SK-N-SH (cell line): ENCODE measurements around the gene USP2. TPM values are rescaled to one million over a fixed set of nuclear protein-coding genes. Genes with fewer than 3 reads are reported as not detected.

Experiments
- CTCF ChIA-PET: fragments of 300-600, 350-600 bp; formaldehyde crosslinking; extraction: SDS; loops from one replicate; lab custom pipeline; 2021; lab: Yijun Ruan, JAX
- POLR2A ChIA-PET: fragments of 350-600 bp; sonication (Branson Sonifier 250); formaldehyde crosslinking; extraction: SDS; loops from one replicate; lab custom pipeline; 2020; ENCODE audit warnings: antibody characterized with exemption, inconsistent platforms; lab: Yijun Ruan, JAX
- DNase-seq: peaks from one replicate; pipeline ENCODE4 v3.0.0; 2012
- H2AFZ ChIP-seq: fragments of 200-600 bp; sonication (generic); 2 replicates; pipeline ENCODE4 v1.8.1; 2016; ENCODE audit warnings: antibody characterized with exemption, mild to moderate bottlenecking, low read depth
- H3F3A ChIP-seq: fragments of 200-600 bp; sonication (generic); replicated peaks from 2 replicates; pipeline ENCODE3; 2016; ENCODE audit warnings: antibody characterized with exemption, mild to moderate bottlenecking; ENCODE audit not compliant: insufficient read depth
- H3K27ac ChIP-seq, 2 experiments: fragments of 200-500 bp in 1 of 2; fragments of 200-600 bp in 1 of 2; sonication (Bioruptor generic) in 1 of 2; sonication (generic), shearing (Covaris generic) in 1 of 2; 2 replicates each; pipeline versions ENCODE4 v1.5.1 to v1.6.1; 2014 to 2016; ENCODE audit warnings: low read depth in 2 of 2, inconsistent platforms in 1 of 2, low read length in 1 of 2, mild to moderate bottlenecking in 1 of 2, mixed read lengths in 1 of 2
- H3K27me3 ChIP-seq: fragments of 200-600 bp; sonication (generic), shearing (Covaris generic); 2 replicates; pipeline ENCODE4 v1.6.1; 2016; ENCODE audit warnings: mixed run types; ENCODE audit not compliant: insufficient read depth
- H3K36me3 ChIP-seq, 2 experiments: fragments of 200-500 bp in 1 of 2; fragments of 200-600 bp in 1 of 2; sonication (Bioruptor generic) in 1 of 2; sonication (generic) in 1 of 2; replicated peaks in 1 of 2; 2 replicates each; pipeline versions ENCODE3 to v1.5.1; 2014 to 2016; ENCODE audit warnings: low read length in 1 of 2, mild to moderate bottlenecking in 1 of 2; ENCODE audit not compliant: insufficient read depth in 2 of 2, control insufficient read depth in 1 of 2
- H3K4me1 ChIP-seq, 2 experiments: fragments of 200-500 bp in 1 of 2; fragments of 200-600 bp in 1 of 2; sonication (Bioruptor generic) in 1 of 2; sonication (generic), shearing (Covaris generic) in 1 of 2; 2 replicates each; pipeline versions ENCODE4 v1.5.1 to v1.6.1; 2014 to 2016; ENCODE audit warnings: low read depth in 1 of 2, low read length in 1 of 2, mixed run types in 1 of 2; ENCODE audit not compliant: insufficient read depth in 2 of 2, control insufficient read depth in 1 of 2
- H3K4me2 ChIP-seq: fragments of 200-600 bp; sonication (generic), shearing (Covaris generic); 2 replicates; pipeline ENCODE4 v1.6.1; 2017; ENCODE audit warnings: mixed run types
- H3K4me3 ChIP-seq, 2 experiments: fragments of 200-500 bp in 1 of 2; fragments of 200-600 bp in 1 of 2; sonication (Bioruptor generic) in 1 of 2; sonication (generic), shearing (Covaris generic) in 1 of 2; 2 replicates each; pipeline versions ENCODE4 v1.5.1 to v1.8.1; 2014 to 2016; ENCODE audit warnings: low read depth in 2 of 2, inconsistent platforms in 1 of 2, low read length in 1 of 2, mild to moderate bottlenecking in 1 of 2, mixed read lengths in 1 of 2, moderate library complexity in 1 of 2
- H3K79me2 ChIP-seq: fragments of 200-600 bp; sonication (generic); 2 replicates; pipeline ENCODE4 v1.8.1; 2017; ENCODE audit warnings: mild to moderate bottlenecking; ENCODE audit not compliant: insufficient read depth
- H3K9ac ChIP-seq: fragments of 200-600 bp; sonication (generic); 2 replicates; pipeline ENCODE4 v1.6.1; 2017; ENCODE audit warnings: mixed run types
- H3K9me2 ChIP-seq: fragments of 200-600 bp; sonication (generic); 2 replicates; pipeline ENCODE4 v1.6.1; 2017; ENCODE audit warnings: mixed run types
- H3K9me3 ChIP-seq: fragments of 200-600 bp; sonication (generic); 2 replicates; pipeline ENCODE4 v1.6.1; 2017; ENCODE audit warnings: mixed run types, mild to moderate bottlenecking, moderate library complexity
- H4K20me1 ChIP-seq: fragments of 200-600 bp; sonication (generic); 2 replicates; pipeline ENCODE4 v1.6.1; 2017; ENCODE audit warnings: mild to moderate bottlenecking, mixed run types; ENCODE audit not compliant: insufficient read depth
- EP300 ChIP-seq, 2 experiments: IDR thresholded peaks; 2 replicates each; pipeline versions ENCODE4 v1.4.0 to v1.6.1; 2012; ENCODE audit warnings: borderline replicate concordance in 1 of 2, low read depth in 1 of 2, low read length in 1 of 2
- FOSL2 ChIP-seq: IDR thresholded peaks from 2 replicates; pipeline ENCODE4 v1.4.0; 2012; ENCODE audit warnings: low read depth, mild to moderate bottlenecking, moderate library complexity, borderline replicate concordance
- FOXJ3 ChIP-seq: sonication (generic); formaldehyde crosslinking; IDR thresholded peaks from 2 replicates; pipeline ENCODE4 v1.5.1; 2020; ENCODE audit warnings: mild to moderate bottlenecking, missing genetic modification reagents
- FOXM1 ChIP-seq: IDR thresholded peaks from 2 replicates; pipeline ENCODE4 v1.4.0; 2012; ENCODE audit warnings: low read depth, mild to moderate bottlenecking
- GATA2 ChIP-seq: sonication (generic); formaldehyde crosslinking; IDR thresholded peaks from 2 replicates; pipeline ENCODE4 v1.5.0; 2020; ENCODE audit warnings: mild to moderate bottlenecking, missing genetic modification reagents
- JUND ChIP-seq: IDR thresholded peaks from 2 replicates; pipeline ENCODE4 v1.4.0; 2012
- MEF2A ChIP-seq: IDR thresholded peaks from 2 replicates; pipeline ENCODE4 v1.4.0; 2012; ENCODE audit warnings: low read depth, borderline replicate concordance
- MXI1 ChIP-seq: IDR thresholded peaks from 2 replicates; pipeline ENCODE4 v1.6.1; 2012; ENCODE audit warnings: mild to moderate bottlenecking, low read depth, low read length, improper control_type of control experiment
- NFIC ChIP-seq: IDR thresholded peaks from 2 replicates; pipeline ENCODE4 v1.4.0; 2012; ENCODE audit warnings: borderline replicate concordance
- RAD21 ChIP-seq: IDR thresholded peaks from 2 replicates; pipeline ENCODE4 v1.6.1; 2012; ENCODE audit warnings: mild to moderate bottlenecking, low read length
- RCOR1 ChIP-seq: fragments of 150-350 bp; IDR thresholded peaks from 2 replicates; pipeline ENCODE4 v1.6.1; 2017; ENCODE audit warnings: antibody characterized with exemption, low read length
- SMC3 ChIP-seq: IDR thresholded peaks from 2 replicates; pipeline ENCODE4 v1.6.1; 2012; ENCODE audit warnings: low read depth, low read length, improper control_type of control experiment
- TAF1 ChIP-seq: IDR thresholded peaks from 2 replicates; pipeline ENCODE4 v1.6.1; 2012; ENCODE audit warnings: low read depth, mild to moderate bottlenecking, low read length, moderate library complexity, borderline replicate concordance
- TCF12 ChIP-seq: IDR thresholded peaks from 2 replicates; pipeline ENCODE4 v1.4.0; 2012
- TEAD4 ChIP-seq: IDR thresholded peaks from 2 replicates; pipeline ENCODE4 v1.4.0; 2012; ENCODE audit warnings: mild to moderate bottlenecking, borderline replicate concordance; ENCODE audit not compliant: insufficient read depth
- WGBS: methylation state at CpG from one replicate; pipeline ENCODE4 v1.1.6; 2017; ENCODE audit warnings: low lambda C conversion rate; 5-methylcytosine and 5-hydroxymethylcytosine counted together
- polyA plus RNA-seq, 3 experiments: library from polyadenylated mRNA; depleted of rRNA; stranded (reverse); fragments of >200 nt; gene quantifications; 2 replicates each; pipeline ENCODE4 v1.2.3, GENCODE V29; 2012
- TF ChIP-seq, protein P1 (sequence below): IDR thresholded peaks from 2 replicates; pipeline ENCODE4; 2012
- TF ChIP-seq, protein P2 (sequence below): fragments of 200-600 bp; sonication (generic); IDR thresholded peaks from 2 replicates; pipeline ENCODE4 v1.6.1; 2017; ENCODE audit warnings: antibody characterized with exemption, mild to moderate bottlenecking, moderate library complexity
- TF ChIP-seq, protein P3 (sequence below): IDR thresholded peaks from 2 replicates; pipeline ENCODE4 v1.4.0; 2012; ENCODE audit warnings: low read depth, borderline replicate concordance

Gene USP2
- polyA plus RNA-seq, 1 of the 3 experiments (the other 2 are of a cell fraction) = 0.97 TPM

DNA sequence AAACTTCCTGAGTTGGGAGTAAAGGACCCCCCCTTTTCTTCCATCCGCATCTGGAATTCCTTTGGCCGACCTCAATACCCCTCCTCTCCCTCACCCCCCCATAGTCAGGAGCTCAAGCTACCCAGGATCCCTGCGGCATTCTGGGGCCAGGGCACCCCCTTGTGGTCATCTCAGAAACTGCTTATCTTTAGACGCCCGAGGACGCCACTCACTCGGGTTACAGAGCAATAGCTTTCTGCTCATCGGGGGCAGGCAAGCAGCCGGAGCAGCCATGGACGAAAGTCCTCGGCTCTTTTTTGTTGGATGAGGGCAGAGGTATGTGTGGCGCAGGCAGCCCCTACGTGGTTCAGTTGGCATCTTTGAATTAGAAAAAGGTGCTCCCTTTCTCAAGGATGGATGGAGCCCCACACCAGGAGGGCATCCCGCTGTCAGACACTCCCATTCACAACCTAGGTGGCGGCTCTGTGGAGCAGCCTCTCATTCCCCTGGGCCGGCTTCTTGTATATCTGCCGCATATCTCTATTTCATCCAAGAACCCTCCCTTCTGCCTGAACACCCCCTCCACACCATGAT, 43.1 kb downstream of the USP2 start:
- Histone ChIP-seq H3K4me2 (peak overlapping the region; percentile 78), H3K9me3 (no peaks in the 10 kb centered on the region), H3F3A (peaks cover 6% of the 10 kb centered on the region), H3K36me3 (peaks cover 0 to 12% of the 10 kb centered on the region in 2 experiments), H2AFZ (peak overlapping the region; percentile 60; the same call in 1 of the 2 replicates), H3K4me1 (peaks cover 16 to 41% of the 10 kb centered on the region in 2 experiments; a peak in 3 of 4 replicates), H3K4me3 (peak overlapping the region in 1 of 2 experiments; percentile 41; a peak in 3 of 4 replicates), H3K79me2 (peaks cover 31% of the 10 kb centered on the region), H4K20me1 (no peaks in the 10 kb centered on the region), H3K27ac (peak overlapping the region; percentile 55 to 62), H3K9me2 (no peaks in the 10 kb centered on the region), H3K27me3 (no peaks in the 10 kb centered on the region), H3K9ac (0 out of 2 replicates have a peak overlapping the region, but pooled peaks have one; percentile 21)
- peak; percentile 90 for DNase-seq
- ChIA-PET POLR2A (interaction anchor here (0.6 to 2.5 kb wide), 7 partner anchors 10 to 237 kb away, joined by 3 to 8 read pairs (median 7); partner anchors contain the start of genes CBL and DPAGT1), CTCF (interaction anchor here (0.6 to 8.6 kb wide), 56 partner anchors 9 to 792 kb away, joined by 3 to 191 read pairs (median 5); partner anchors contain the start of genes C2CD2L, CBL, HMBS and HYOU1)
- WGBS = 28% methylated on average over 14 of the region's 17 CpGs
- TF ChIP-seq, protein P1, sequence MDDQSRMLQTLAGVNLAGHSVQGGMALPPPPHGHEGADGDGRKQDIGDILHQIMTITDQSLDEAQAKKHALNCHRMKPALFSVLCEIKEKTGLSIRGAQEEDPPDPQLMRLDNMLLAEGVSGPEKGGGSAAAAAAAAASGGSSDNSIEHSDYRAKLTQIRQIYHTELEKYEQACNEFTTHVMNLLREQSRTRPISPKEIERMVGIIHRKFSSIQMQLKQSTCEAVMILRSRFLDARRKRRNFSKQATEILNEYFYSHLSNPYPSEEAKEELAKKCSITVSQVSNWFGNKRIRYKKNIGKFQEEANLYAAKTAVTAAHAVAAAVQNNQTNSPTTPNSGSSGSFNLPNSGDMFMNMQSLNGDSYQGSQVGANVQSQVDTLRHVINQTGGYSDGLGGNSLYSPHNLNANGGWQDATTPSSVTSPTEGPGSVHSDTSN = no peak
- TF ChIP-seq MEF2A = no peak
- no peak for TF ChIP-seq EP300 (IDR thresholded peaks at IDR 0.05; ENCODE audit: borderline replicate concordance in 1 of 2, low read depth in 1 of 2, low read length in 1 of 2)
- peak; percentile 73 for TF ChIP-seq RAD21
- 0 out of 2 replicates have a peak, but pooled peaks have one; percentile 19 for TF ChIP-seq GATA2 (CRISPR knock-in tag)
- TF ChIP-seq TAF1 = no peak
- TF ChIP-seq TEAD4 = no peak
- TF ChIP-seq JUND = no peak
- 0 out of 2 replicates have a peak, but pooled peaks have one; percentile 10 for TF ChIP-seq RCOR1
- TF ChIP-seq FOXM1 = no peak
- TF ChIP-seq, protein P2, sequence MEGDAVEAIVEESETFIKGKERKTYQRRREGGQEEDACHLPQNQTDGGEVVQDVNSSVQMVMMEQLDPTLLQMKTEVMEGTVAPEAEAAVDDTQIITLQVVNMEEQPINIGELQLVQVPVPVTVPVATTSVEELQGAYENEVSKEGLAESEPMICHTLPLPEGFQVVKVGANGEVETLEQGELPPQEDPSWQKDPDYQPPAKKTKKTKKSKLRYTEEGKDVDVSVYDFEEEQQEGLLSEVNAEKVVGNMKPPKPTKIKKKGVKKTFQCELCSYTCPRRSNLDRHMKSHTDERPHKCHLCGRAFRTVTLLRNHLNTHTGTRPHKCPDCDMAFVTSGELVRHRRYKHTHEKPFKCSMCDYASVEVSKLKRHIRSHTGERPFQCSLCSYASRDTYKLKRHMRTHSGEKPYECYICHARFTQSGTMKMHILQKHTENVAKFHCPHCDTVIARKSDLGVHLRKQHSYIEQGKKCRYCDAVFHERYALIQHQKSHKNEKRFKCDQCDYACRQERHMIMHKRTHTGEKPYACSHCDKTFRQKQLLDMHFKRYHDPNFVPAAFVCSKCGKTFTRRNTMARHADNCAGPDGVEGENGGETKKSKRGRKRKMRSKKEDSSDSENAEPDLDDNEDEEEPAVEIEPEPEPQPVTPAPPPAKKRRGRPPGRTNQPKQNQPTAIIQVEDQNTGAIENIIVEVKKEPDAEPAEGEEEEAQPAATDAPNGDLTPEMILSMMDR = peak; percentile 89
- TF ChIP-seq, protein P3, sequence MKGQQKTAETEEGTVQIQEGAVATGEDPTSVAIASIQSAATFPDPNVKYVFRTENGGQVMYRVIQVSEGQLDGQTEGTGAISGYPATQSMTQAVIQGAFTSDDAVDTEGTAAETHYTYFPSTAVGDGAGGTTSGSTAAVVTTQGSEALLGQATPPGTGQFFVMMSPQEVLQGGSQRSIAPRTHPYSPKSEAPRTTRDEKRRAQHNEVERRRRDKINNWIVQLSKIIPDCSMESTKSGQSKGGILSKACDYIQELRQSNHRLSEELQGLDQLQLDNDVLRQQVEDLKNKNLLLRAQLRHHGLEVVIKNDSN = no peak
- no peak for TF ChIP-seq MXI1
- TF ChIP-seq FOSL2 = no peak
- no peak for TF ChIP-seq NFIC
- TF ChIP-seq SMC3 = peak; percentile 72
- TF ChIP-seq TCF12 = no peak
- no peak for TF ChIP-seq FOXJ3
